HepG2 (cell line): ENCODE measurements around the gene FUT6. TPM values are rescaled to one million over a fixed set of nuclear protein-coding genes. Genes with fewer than 3 reads are reported as not detected.
A peak's percentile ranks its signal among the peaks of the same experiment; 100 is the strongest.

ENCODE experiments used
- BRCA1 ChIP-seq: sonication (generic); formaldehyde crosslinking; IDR thresholded peaks from 2 replicates; pipeline ENCODE4 v1.4.0; 2020; ENCODE audit warnings: missing genetic modification reagents
- E2F1 ChIP-seq: sonication (generic); formaldehyde crosslinking; IDR thresholded peaks from 2 replicates; pipeline ENCODE4 v1.5.0; 2020; ENCODE audit warnings: missing genetic modification reagents
- ETS1 ChIP-seq: sonication (generic); formaldehyde crosslinking; IDR thresholded peaks from 2 replicates; pipeline ENCODE4 v1.4.0; 2020; ENCODE audit warnings: missing genetic modification reagents
- GPBP1L1 ChIP-seq: sonication (generic); formaldehyde crosslinking; IDR thresholded peaks from 2 replicates; pipeline ENCODE4 v1.5.0; 2020; ENCODE audit warnings: mild to moderate bottlenecking, missing genetic modification reagents
- IKZF1 ChIP-seq: fragments of 450-650 bp; IDR thresholded peaks from 2 replicates; pipeline ENCODE4 v1.7.1; 2016
- MXD3 ChIP-seq: IDR thresholded peaks from 2 replicates; pipeline ENCODE4 v1.6.1; 2016; ENCODE audit warnings: mild to moderate bottlenecking, missing biosample characterization, missing genetic modification reagents
- NFE2L2 ChIP-seq: fragments of 150-350 bp; IDR thresholded peaks from 2 replicates; pipeline ENCODE4 v1.6.1; 2014; ENCODE audit warnings: low read length
- PAF1 ChIP-seq: IDR thresholded peaks from 2 replicates; pipeline ENCODE4 v1.6.1; 2016; ENCODE audit warnings: missing genetic modification reagents, missing compliant biosample characterization
- PHF21A ChIP-seq: sonication (generic); formaldehyde crosslinking; IDR thresholded peaks from 2 replicates; pipeline ENCODE4 v1.5.0; 2020; ENCODE audit warnings: mild to moderate bottlenecking, missing genetic modification reagents
- POGZ ChIP-seq: sonication (generic); formaldehyde crosslinking; IDR thresholded peaks from 2 replicates; pipeline ENCODE4 v1.4.0; 2020; ENCODE audit warnings: mild to moderate bottlenecking, missing genetic modification reagents
- TGIF2 ChIP-seq: IDR thresholded peaks from 2 replicates; pipeline ENCODE4 v1.6.1; 2016; ENCODE audit warnings: control low read depth, missing compliant biosample characterization
- TOPORS ChIP-seq: sonication (generic); formaldehyde crosslinking; IDR thresholded peaks from 2 replicates; pipeline ENCODE4 v1.8.0; 2023; ENCODE audit warnings: mild to moderate bottlenecking, missing genetic modification reagents
- UBTF ChIP-seq: sonication (generic); formaldehyde crosslinking; IDR thresholded peaks from 2 replicates; pipeline ENCODE4 v1.4.0; 2020; ENCODE audit warnings: mild to moderate bottlenecking, missing genetic modification reagents
- YEATS4 ChIP-seq: sonication (generic); formaldehyde crosslinking; IDR thresholded peaks from 2 replicates; pipeline ENCODE4 v1.4.0; 2020; ENCODE audit warnings: missing genetic modification reagents, borderline replicate concordance
- ZNF512B ChIP-seq: sonication (generic); formaldehyde crosslinking; IDR thresholded peaks from 2 replicates; pipeline ENCODE4 v1.5.1; 2020; ENCODE audit warnings: missing genetic modification reagents, mild to moderate bottlenecking, borderline replicate concordance
- ZNF619 ChIP-seq: sonication (generic); formaldehyde crosslinking; IDR thresholded peaks from 2 replicates; pipeline ENCODE4 v1.4.0; 2020; ENCODE audit warnings: mild to moderate bottlenecking, missing genetic modification reagents
- ZNF75D ChIP-seq: sonication (generic); formaldehyde crosslinking; IDR thresholded peaks from 2 replicates; pipeline ENCODE4 v1.8.1; 2023; ENCODE audit warnings: missing genetic modification reagents, mild to moderate bottlenecking, borderline replicate concordance
- ZSCAN22 ChIP-seq: sonication (generic); formaldehyde crosslinking; IDR thresholded peaks from 2 replicates; pipeline ENCODE4 v1.4.0; 2020; ENCODE audit warnings: mild to moderate bottlenecking, missing genetic modification reagents
- ZSCAN9 ChIP-seq: IDR thresholded peaks from 2 replicates; pipeline ENCODE4 v1.6.1; 2016; ENCODE audit warnings: borderline replicate concordance
- ZUFSP ChIP-seq: sonication (generic); formaldehyde crosslinking; IDR thresholded peaks from 2 replicates; pipeline ENCODE4 v1.9.0; 2021; ENCODE audit warnings: missing genetic modification reagents, mild to moderate bottlenecking, borderline replicate concordance
- polyA plus RNA-seq, 8 experiments: library from polyadenylated mRNA; depleted of rRNA in 3 of 8; stranded (reverse) in 7 of 8; unstranded in 1 of 8; fragments of >200 nt; fragmentation: Illumina TruSeq in 4 of 8; extraction: Trizol in 4 of 8; gene quantifications; 2 replicates each; pipeline versions ENCODE4 v1.2.1 to v1.2.3, GENCODE V29; 2011 to 2016; ENCODE audit warnings: low read depth in 4 of 8, missing spikeins in 1 of 8, mixed read lengths in 1 of 8; ENCODE audit not compliant: insufficient read depth in 1 of 8
- total RNA-seq, 5 experiments: library from RNA; depleted of rRNA; stranded (reverse); fragments of >200 nt; fragmentation: Illumina TruSeq; extraction: Trizol; gene quantifications; 2 replicates each; pipeline ENCODE4 v1.2.3, GENCODE V29; 2016; ENCODE audit warnings: low read depth in 1 of 5

FUT6 gene
- total and polyA plus RNA-seq, 2 of the 13 experiments (the other 11 are each of a cell fraction or from before 2014, with no cell fraction given): 8.2 to 27.7 TPM

GRCh38 chr19:5870986-5871394 lies 31.5 kb upstream of the FUT6 start (continued):
- TF ChIP-seq ZNF512B (CRISPR knock-in tag) (0 out of 2 replicates have a peak, but pooled peaks have one; percentile 44), GPBP1L1 (no peak), ZNF619 (CRISPR knock-in tag) (peak; percentile 43; the same call in 1 of the 2 replicates), PHF21A (CRISPR knock-in tag) (peak; percentile 92), ZSCAN9 (CRISPR knock-in tag) (peak; percentile 90), TGIF2 (CRISPR knock-in tag) (peak; percentile 58; the same call in 1 of the 2 replicates), ZUFSP (no peak), POGZ (CRISPR knock-in tag) (peak; percentile 89), ZNF75D (CRISPR knock-in tag) (no peak), ZSCAN22 (CRISPR knock-in tag) (no peak), IKZF1 (no peak), NFE2L2 (no peak), E2F1 (no peak), TOPORS (0 out of 2 replicates have a peak, but pooled peaks have one; percentile 42), YEATS4 (CRISPR knock-in tag) (peak; percentile 55; the same call in 1 of the 2 replicates), PAF1 (no peak), BRCA1 (no peak), ETS1 (no peak), MXD3 (CRISPR knock-in tag) (peak; percentile 48; the same call in 1 of the 2 replicates), UBTF (CRISPR knock-in tag) (peak; percentile 48; the same call in 1 of the 2 replicates)
